GM21529 (cell line): ENCODE results near the gene NCAPG2.

Source experiments
- ATAC-seq: cut with Tn5 transposase; IDR thresholded peaks from one replicate; pipeline ENCODE4 v1.9.1; 2021; ENCODE audit not compliant: unreplicated experiment

The NCAPG2 gene

DNA sequence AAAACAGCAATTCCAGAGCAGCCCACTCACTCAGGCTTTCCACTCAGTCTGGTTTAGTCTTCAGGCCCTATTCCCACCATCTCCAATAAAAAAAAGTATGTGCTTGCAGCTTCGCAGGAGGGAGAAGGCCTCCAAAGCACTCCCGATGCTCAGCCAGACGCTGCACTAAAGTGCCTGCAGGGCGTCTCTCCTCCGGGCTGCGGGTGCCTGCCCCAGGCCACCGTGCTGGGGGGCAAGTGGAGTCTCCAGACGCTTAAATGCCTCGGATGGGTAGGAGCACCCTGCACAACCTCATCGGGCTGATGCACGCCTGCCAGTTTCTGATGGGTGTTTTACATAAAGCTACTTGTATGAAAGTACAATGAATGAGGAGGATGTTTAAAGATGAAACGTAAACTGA lies 31.3 kb upstream of the NCAPG2 start:
- no peak for ATAC-seq

DNA sequence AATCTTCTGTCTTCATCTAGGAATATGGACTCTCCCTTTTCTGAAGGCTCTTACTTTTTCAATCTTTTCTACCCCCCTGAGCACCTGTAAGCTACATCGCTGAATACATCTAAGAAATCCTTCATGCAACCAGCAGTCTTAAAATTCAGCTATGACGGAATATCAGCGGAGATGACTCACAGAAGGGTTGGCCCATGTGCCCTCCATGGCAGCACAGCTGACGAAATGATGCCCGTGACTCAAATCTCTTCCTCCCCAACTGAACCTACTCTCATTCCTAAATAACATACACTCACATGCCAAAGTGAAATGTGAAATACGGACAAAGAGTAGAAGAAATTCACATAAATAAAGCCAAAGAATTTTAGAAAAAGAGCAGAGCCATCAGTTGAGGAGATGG lies 30.3 kb upstream of the NCAPG2 start:
- no peak for ATAC-seq

DNA sequence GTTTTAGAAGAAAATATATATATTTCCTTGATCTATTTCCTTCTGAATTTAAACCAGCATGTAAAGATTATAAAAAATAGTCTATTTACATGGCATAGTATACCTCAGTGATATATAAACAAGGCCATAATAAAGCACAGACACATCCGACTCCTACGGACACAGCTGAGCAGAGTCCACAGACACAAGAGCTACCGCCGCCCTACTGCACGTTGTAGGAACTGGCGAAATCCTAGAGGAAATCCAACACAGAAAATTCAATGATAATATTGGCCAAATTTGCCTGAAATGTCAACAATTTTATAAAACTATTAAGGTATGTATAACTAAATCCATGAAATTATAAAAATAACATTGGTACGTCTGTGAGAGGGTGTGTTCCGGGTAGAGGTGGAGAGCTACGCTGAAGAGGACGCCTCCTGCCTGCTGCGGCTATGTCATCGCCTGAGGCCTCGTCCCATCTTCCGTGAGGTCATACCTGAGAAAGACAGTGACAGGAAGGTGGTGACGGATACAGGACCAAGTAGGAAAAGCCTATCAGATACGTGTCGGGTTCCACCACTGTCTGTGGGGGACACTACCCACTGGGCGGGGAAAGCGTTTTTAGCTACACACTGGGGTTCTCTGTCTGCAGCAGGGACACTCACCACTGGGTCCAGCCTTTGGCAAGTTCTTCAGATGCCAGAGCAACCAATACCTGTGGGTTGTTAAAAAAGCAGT lies 29.3 kb upstream of the NCAPG2 start:
- no peak for ATAC-seq

DNA sequence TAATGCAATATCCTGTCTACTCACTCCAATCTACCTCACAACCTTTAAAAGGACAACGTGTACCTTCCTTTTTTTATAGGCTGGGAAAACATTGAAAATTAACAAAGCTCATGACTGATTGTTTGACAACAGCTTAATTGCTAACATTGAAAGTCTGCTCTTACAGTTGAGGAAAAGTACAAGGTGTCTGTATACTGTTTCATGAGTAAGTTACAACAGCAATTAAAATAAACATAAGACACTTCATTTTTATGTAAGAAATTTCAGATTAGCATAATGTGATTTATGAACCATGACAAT lies 28.6 kb upstream of the NCAPG2 start:
- ATAC-seq = no peak

DNA sequence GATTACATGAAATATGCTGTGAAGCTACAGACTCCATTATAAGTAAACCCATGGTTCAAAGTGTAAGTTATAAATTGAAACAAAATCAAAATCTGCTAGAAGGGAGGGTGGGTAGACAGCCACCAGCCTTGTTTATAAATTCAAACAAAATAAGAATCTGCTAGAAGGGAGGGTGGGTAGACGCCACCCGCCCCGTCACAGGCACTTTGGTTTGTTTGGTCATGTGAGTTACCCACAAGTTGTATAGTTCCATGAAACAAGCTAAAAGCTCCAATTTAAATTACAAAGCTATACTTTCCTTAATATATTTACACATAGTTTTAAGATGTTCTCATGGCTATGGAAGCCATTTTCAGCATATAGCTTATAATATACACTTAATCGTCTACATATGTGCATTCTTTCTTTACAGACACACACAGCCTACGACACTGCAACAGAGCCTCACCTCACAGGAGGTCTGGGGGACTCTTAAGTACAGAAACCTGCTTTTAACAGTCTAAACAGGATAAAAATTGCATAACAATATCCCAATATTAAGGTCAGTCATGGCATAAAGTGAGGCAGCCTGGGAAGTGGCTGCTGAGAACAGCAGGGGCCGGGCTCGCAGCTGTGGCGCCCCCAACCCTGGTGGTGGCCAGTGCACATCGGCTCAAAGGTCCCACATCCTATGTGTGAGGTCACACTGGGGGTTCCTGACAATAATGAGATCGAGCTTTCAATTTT lies 28.1 kb upstream of the NCAPG2 start:
- ATAC-seq = no peak

DNA sequence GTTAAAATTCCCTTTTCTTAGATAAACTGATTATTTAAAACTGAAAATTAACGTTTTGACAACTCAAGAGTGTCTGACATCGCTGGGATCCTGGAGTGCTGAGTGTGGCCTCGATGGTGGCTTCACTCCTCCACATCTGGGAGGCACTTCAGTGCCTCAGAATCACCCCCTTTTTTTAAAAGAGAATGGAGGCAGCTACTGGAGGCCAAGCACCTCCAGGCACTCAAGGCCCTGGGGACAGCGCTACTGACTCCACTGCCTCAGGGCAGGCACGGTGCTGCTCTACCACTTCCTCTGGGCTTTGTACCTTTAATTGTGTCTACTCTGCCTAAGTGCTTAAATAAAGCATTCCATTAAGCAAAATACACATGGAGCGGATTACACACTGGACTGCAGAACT lies 27.2 kb upstream of the NCAPG2 start:
- no peak for ATAC-seq

DNA sequence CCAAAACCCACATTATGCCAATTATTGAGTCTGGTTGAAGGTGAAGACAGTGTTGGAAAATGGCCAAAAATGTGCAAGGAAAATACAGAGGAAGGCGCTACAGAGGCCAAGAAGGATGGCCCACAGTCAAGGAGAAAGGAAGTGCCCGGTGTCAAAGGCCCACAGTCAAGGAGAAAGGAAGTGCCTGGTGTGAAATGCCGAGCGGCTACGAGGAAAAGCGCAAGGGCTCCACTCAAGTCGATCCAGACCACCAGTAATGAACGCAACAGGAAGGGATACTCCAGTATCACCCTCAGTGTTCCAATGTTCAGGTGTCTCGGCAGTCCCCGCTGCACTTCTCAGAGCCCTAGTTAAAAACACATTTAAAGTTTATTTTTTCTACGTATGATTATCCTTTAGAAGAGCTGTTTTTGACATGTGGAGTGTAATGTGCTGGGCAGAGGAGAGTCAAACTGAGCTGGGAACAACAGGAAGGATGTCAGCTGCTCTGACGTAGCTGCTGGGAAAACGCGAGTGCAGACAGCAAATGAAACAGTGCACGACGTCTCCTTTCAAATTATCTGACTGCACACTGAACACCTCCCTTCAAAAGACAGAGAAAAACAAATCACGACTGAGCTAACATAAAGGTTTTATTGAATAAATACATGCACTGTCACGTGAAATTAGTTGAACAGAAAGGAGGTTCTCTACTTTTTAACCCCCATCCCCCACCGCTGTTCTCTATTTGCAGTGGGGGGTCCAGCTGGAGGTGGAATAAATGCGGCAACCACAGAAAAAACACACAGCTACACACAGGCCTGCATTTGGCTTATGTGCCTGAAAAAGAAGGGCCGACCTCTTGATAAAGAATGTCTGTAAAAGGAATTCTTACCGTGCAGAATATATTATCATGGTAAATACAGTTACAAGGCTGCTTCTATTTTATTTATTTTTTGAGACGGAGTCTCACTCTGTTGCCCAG lies 26.1 kb upstream of the NCAPG2 start:
- ATAC-seq = no peak

DNA sequence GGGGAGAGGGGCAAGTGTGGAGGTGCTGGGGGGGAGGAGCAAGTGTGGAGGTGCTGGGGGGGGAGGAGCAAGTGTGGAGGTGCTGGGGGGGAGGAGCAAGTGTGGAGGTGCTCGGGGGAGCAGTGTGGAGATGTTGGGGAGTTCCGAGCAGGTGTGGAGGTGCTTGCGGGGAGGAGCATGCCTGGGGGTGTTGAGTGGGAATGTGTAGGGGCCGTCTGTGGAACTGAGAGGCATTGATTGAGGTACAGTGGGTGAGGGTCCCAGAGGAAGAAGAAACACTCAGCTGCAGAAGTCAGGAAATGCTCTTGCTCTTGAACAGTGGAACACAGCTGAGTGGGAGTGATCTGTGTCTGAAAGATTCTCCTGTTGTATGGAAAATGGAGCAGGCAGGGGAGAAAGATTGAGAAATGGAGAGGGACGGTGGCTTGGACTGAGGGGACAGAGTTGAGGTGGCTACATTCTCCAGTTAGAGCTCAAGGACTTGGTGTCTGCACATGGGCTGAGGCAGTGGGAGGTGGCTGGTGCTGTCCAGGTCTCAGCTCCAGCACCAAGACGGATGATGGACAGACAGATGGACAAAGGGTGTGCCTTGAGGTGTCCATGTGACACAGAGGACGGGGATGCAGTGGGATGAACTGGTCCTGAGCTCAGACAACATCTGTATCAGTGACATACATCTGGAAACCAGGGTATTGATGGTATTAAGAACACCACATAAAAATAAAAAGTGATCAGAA lies 25.2 kb upstream of the NCAPG2 start:
- ATAC-seq = no peak

DNA sequence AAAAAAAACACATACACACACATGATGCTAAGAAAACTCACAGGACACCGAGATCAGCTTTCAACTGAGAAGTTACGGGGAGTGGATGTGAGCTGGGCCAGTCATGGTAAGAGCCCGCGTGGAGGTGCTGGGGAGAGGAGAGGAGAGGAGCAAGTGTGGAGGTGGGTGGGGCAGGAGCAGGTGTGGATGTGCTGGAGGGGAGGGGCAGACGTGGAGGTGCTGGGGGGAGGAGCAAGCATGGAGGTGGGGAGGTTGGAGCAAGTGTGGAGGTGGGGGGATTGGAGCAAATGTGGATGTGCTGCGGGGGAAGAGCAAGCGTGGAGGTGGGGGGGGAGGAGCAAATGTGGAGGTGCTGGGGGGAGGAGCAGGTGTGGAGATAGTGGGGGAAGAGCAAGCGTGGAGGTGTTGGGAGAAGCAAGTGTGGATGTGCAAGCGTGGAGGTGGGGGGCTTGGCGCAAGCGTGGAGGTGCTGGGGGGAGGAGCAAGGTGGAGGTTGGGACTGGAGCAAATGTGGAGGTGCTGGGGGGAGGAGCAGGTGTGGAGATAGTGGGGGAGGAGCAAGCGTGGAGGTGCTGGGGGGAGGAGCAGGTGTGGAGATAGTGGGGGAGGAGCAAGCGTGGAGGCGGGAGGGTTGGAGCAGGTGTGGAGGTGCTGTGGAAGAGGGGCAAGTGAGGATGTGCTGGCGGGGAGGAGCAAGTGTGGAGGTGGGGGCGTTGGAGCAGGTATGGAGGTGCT lies 24.5 kb upstream of the NCAPG2 start:
- no peak for ATAC-seq

DNA sequence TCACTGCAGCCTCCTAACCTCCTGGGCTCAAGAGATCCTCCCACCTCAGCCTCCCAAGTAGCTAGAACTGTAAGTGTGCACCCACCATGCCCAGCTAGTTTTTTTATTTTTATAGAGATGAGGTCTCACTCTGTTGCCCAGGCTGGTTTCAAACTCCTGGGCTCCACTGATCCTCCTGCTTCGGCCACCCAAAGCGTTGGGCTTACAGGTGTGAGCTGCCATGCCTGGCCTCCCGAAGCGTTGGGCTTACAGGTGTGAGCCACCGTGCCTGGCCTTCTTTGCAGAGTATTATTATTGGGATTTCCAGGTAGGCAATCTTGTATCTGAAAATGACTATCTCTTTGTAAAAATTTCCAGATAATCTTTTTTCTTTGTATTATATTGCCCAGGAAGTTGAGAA lies 23.1 kb upstream of the NCAPG2 start:
- ATAC-seq = no peak

DNA sequence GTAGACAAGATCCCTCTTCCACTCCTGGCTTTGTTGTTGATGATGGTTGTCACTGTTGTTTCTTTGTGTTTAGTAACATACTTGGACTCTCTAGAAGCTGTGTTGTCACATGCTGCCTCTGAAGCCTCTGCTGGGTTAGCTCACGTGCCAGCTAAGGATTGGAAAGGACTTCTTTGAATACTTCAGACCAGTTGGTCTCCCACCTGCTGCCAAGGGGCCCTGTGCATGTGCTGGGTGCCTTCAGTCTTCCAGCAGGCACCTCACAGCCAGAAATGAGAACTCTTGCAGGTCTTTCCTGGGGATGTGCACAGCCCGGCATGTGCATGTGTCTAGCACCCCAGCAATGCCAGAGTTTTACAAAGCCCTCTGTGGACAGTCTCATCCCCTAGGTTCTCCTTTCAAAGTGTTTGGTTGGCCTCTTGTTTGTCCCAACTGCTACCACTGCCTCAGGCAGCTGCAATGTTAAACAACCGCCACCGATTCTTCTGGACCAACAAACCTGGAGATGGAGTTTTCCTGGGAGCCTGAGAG lies 21.7 kb upstream of the NCAPG2 start:
- ATAC-seq = no peak

DNA sequence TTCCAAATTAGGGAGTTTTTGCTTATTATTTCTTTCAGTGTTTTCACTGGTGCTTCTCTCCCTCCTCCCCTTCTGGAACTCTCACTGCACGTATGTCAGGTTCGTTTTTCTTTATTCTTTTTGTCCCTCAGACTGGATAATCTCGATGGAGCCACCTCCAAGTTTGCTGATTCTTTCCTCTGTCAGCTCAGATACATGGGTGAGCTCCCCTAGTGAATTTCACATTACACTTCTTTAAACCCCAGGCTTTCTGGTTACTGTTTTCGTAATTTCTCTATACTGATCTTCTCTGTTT lies 20.8 kb upstream of the NCAPG2 start:
- no peak for ATAC-seq

DNA sequence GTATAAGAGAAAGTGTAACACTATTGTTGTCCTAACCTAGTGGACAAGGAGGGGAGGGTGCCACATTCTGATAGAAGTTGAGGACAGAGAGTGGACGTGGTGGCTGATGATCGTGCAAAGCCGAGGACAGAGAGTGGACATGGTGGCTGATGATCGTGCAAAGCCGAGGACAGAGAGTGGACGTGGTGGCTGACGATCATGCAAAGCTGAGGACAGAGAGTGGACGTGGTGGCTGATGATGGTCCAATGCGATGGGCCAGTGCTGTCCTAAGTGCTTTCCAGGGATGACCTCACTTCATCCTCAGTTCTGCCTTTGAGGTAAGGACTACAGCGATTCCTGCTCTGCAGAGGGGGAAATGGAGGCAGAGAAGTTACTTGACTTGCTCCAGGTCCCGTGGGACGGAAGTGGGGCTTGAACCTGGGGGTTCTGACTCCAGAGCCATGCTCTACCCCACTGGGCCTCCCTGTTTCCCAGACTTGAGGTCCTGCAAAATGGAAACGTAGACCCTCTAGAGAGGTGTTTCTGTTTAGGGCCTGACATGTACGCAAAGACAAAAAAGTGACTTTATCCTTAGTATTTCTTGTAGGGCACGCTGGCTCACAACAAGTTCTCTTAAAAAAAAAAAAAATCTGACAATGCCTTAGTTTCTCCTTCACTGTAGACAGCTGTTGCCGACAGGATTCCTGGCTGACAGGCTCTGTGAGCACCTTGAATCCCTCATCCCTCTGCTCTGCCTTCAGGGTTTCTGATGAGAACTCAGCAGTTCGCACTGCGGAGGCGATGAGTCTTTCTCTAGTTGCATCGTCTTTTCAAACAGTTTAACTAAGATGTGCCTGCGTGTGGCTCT lies 20.3 kb upstream of the NCAPG2 start:
- ATAC-seq = no peak

DNA sequence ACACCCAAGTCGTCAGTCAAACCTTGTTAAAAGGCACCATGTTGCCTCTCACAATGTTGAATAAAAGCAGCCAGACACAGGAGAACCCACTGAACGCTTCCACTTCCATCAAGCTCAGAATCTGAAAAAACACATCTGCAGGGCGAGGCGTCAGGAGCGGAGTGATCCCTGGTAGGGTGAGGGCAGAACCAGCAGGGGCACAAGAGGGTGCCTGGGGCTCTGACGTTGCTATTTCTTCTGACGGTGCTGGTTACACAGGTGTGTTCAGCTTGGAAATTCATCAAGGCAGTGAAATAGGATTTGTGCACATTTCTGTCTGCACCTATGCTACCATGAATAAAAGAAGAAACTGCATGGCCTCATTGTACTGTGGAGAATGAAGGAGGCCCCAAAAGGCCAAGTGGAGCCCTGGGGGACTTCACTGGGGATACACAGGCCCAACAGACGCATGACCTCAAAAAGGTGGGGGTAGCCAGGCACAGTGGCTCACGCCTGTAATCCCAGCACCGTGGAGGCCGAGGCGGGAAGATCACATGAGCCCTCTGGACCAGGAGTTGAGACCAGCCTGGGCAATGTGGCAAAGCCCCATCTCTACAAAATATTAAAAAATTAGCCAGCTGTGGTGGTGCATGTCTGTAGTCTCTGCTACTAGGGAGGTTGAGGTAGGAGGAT lies 19.2 kb upstream of the NCAPG2 start:
- no peak for ATAC-seq

DNA sequence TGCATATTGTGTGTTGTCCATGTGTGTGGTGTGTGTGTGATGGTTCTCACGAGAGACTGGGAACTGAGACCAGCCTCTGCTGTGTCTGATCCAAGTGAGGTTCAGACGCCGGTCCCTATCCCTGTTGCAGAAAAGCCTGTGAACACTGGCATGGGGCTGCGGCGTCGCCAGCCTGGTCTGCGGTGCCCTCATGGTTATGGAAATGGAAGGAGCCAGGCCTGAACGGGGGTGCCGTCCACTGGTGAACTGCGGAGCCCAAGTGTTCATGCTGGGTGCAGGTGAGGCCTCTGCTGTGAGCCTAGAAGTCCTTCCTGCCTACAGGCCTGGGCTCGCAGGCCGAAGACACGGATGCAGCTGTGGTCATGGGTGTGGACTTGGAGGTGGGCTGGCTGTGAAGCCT lies 18.7 kb upstream of the NCAPG2 start:
- ATAC-seq = no peak

DNA sequence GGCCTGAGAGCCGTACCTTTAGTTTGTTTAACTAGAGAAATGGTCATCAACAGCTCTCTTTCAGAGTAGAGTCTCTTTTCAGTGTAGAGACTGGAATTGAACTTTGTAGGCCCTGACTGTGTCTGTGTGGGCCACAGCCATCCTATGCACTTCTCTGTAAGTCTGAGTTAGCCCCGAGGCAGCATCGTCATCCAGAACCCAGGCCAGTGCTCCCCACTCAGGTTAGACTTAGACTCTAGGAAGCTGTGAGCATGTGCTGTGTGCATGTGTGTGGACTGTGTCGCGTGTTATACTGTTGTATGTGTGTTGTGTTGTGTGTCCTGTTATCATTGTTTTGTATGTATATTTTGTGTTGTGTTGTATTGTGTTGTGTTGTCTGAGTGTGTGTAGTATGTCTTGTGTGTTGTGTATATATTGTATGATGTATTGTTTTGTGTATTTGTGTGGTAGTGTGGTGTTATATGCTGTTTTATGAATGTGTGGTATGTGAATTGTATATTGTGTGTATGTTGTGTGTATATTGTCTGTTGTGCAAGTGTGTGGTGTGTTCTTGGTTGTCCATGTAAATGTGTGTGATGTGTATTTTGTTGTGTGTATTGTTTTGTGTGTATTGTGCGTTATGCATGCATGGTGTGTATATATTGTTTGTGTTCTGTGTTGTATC lies 18.1 kb upstream of the NCAPG2 start:
- no peak for ATAC-seq

DNA sequence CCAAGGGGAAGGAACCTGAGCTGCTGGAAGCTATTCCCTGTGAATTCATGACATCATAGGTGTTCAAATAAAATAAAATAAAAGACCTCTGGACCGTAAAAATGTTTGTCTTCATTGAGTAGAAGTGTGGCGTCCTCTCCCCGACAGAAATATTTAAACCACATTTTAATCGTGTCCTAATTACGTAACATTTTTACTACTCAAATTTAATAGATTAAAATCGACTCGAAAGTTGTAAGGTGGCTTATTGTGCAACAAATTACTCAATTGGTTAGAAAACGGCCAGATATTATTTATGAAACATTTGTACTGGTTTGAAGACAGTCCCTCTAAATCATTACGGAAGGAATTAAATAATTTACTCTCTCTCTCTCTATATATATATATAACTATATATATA lies 15.5 kb upstream of the NCAPG2 start:
- ATAC-seq = no peak

DNA sequence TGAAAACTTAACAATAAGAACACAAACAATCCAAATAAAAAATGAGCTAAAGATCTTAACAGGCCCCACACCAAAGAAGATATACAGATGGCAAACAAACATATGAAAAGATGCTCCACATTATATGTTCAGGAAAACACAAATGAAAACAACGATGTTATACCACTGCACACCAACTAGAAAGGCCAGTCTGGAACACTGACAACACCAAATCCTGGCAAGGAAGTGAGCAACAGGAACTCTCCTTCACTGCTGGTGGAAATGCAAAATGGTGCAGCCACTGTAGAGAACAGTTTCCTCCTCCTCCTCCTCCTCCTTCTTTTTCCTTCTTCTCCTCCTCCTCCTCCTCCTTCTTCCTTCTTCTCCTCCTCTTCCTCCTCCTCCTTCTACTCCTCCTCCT lies 12.2 kb upstream of the NCAPG2 start:
- ATAC-seq = no peak
